ENCODE results near the gene ZFAND3.
"Not testable (repeated sequence)": the region's sequence is repeated elsewhere in the genome, so short reads cannot be mapped to it uniquely, and the experiment has no call there.

ZFAND3 gene

DNA sequence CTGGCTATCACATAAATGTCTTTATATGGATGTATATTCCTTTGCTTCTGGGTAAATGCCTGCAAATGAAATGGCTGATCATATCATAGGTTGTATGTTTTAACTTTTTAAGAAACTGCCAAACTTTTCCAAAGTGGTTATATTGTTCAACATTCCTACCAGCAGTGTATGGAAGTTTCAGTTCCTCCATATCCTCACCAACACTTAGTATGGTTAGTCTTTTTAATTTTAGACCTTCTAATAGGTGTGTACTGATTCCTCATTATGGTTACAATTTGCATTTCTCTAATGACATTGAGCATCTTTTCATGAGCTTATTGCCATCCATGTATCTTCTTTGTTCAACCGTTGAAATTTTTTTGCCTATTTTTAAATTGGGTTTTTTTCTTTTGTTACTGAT lies 155.4 kb downstream of the ZFAND3 start:
- no peak for DNase-seq

DNA sequence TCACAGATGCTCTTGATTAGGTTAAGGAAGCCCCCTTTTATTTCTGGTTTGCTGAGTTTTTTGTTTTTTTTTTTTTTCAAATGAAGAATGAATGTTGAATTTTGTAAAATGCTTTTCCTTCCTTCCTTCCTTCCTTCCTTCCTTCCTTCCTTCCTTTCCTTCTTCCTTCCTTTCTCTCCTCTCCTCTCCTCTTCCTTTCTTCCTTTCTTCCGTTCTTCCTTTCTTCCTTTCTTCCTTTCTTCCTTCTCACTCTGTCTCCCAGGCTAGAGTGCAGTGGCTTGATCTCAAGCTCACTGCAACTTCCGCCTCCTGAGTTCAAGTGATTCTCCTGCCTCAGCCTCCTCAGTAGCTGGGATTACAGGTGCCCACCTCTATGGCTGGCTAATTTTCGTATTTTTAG lies 158.2 kb downstream of the ZFAND3 start:
- DNase-seq: no peak

DNA sequence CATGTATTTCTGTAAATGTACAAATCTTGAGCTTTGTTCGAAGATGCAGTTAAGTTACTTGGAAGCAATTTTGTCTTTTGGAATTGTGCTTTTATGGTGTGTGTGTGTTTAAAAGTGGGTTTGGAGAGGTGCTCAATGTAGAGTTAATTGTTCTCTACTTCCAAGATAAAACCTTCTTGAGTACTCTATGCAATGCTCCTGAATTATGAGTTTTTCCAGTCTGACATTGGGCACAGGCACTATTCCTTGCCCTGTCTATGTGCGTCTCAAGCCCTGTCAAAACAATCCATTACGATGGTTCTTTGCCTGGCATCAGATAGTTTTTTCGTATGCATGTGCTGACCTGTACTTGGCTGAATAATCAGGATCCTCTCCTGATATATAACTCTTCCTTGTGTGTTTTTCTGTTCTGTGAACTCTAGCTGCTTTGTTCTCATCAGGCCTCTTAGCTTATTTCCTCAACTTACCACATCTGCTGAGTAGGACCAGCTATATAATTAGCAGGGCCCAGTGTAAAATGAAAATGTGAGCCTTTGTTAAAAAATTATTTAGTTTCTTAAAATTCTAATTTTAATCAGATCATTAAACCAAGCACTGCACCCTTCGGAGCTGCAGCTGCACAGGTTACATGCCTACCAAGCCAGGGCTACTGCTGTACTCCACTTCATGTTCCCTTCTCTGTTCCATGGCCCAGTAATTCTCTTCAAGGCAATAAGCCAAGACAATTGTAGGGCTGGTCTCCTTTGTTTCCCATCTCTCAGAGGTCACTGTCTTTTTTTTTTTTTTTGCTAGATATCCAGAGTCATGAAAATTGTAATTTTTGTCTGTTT lies 160.1 kb downstream of the ZFAND3 start:
- DNase-seq: no peak

DNA sequence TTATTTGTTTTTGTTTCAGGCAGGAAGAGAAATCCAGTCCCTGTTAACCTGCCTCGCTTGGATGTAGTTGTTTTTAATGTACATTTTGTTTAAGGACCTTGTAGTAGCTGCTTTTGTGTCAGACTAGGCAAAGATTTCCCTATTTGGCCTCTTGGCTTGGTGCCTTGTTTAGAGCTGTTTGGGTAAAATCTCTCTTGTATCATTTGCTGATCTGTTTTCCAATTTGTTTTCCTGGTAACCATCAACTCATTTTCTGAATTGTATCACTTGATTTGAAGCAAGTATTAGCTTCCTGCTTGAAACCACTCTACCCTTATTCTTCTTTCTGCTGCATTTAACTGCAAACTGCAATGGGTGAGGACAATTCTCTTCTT lies 160.7 kb downstream of the ZFAND3 start:
- DNase-seq: no peak

DNA sequence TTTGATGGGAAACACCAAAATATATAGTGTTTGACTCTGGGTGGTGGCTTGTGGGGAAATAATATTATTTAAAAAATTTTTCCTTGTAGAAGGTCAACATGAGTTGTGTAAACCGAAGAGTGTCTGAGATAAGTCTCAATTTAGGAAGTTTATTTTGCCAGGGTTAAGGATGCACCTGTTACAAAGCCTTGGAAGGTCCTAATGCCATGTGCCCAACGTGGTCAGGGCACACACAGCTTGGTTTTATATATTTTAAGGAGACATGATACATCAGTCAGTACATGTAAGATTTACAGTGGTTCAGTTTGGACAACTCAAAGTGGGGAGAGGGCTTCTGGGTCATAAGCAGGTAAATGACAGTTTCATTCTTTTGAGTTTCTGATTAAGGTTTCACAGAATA lies 162.1 kb downstream of the ZFAND3 start:
- no peak for DNase-seq

DNA sequence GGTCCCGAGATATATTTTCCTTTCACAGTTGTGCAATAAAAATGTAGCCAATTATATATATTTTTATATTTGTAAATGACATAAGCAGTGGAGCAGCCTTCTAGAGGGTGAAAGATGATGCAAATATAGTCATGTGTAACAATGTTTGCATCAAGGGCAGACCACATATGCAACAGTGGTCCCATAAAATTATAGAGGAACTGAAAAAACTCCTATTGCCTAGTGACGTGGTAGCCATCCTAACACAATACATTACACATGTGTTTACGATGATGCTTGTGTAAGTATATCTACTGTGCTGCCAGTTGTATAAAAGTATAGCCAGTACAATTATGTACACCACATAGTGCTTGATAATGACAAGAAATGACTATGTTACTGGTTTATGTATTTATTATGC lies 162.8 kb downstream of the ZFAND3 start:
- DNase-seq: no peak

DNA sequence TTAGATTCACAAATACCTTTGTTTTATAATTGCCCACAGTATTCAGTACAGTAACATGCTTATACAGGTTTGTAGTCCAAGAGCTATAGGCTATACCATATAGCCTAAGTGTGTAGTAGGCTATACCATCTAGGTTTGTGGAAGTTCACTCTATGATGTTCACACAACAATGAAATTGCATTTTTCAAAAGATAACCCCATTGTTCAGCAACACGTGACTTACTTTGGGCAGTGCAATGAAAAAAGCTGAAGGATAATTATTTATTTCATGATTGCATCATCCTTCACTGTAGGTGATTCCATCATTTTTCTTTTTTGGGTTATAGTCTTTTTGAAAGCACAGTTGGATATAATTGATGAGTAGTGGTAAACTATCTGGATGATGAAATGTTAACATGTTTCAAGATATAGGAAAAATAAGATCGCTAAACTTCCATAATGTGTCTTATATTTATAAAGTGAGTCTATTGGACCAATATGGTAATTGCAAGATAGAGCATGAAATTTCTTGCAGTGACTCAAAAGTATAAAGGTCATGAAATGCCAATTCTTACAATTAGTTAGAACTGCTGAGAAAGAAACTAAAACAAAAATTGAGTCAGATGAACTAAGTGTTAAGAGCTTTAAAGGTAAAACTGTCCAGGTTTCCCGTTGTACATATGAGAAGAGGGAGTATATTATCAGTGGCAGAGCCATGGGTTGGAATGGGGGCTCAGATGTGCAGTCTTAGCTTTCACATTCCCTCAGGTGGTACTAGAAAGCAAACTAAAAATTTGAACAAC lies 164.4 kb downstream of the ZFAND3 start:
- DNase-seq: no peak

DNA sequence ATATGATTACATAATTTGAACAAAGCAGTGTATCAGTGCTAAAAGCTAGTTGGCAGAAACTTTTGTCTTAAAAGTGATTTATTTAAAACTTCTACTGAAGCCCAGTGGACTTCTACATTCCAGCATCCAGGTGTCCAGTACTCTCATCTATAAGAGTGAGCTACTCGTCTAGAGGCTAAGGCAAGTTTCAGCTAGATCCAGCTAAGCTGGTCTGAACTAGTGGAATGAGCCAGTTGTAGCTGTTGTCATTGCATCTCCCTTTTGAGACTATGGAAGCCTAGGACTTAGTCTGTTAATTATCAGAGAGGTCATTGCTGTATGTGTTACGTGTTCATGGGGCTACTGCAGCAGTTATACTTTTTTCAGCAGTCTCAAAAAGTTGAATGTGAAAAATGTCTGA lies 165.1 kb downstream of the ZFAND3 start:
- no peak for DNase-seq

DNA sequence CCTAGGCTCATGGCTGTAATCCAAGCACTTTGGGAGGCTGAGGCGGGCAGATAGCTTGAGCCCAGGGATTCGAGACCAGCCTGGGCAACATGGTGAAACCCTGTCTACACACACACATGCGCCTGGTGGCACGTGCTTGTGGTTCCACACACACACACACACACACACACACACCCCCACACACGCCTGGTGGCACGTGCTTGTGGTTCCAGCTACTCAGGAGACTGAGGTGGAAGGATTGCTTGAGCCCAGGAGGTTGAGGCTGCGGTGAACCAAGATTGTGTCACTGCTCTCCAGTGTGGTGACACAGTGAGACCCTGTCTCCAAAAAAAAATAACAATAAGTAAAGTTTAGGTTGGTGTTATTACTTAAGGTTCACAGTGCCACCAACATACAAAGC lies 165.8 kb downstream of the ZFAND3 start:
- DNase-seq: no peak

DNA sequence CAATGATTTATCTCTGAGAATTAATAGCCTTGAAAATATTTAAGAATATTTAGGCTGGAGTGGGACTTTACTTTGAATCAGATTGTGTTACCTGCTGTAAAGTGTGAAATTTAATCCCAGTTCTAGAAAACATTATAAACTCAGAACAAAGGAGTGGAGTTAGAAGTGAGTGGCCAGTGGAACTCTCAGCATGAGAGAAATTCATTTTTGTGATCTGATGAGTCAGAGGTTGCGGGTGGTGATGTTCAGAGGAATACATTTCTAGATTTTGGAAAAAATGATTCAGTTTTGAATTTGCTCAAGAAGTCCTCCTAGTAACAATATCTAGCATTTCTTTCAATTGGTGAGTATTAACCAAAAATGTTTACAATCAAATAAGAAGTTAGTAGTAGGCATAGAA lies 167.5 kb downstream of the ZFAND3 start:
- no peak for DNase-seq

DNA sequence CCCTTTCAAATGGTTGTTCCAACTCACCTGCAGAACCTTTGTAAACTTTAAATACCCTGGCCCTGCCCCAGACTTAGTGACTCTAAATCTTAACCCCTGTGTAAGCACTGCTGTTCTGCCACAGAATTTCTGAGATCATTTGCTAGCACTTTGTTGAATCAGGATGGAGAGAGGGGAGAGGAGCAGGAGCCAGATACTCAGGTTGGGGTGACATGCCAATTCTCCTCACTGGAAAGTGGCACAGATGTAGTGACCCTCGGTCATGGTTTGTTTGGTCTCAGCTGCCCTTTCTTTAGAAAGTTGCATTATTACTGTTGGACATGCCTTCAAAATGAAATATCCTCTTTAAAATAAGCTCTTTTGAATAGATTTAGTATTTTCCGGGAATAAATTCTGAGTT lies 168.0 kb downstream of the ZFAND3 start:
- no peak for DNase-seq

DNA sequence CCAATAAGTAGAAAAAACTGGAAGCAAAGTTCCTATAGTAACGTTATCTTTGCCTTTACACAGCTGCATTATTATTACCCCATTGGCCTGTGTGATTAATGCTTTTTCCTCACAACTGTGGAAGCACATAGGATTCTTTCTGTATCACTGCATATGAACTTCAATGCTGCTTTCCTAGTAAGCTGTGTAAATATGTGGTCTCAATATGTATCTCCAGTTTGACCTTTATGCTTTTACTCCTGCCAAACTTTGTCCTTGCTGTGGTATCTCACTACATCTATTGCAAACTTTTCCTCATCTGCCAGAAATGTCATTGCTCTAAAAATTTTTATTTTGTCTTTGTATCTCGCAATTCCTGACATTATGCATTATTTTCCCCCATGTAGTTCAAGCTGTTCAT lies 168.6 kb downstream of the ZFAND3 start:
- no peak for DNase-seq

DNA sequence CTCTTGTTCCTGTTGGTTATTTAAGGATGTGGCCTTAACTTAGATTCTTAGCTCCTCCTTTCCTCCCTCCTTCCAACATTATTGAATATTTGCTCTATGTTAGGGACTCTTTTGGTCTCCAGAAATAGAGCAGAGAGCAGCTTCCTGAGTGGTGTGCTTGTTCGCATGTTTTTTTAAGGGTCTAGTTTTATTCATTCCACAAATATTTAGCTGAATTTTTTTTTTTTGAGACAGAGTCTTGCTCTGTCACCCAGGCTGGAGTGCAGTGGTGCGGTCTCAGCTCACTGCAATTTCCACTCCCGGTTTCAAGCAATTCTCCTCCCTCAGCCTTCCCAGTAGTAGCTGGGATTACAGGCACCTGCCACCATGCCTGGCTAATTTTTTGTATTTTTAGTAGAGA lies 169.2 kb downstream of the ZFAND3 start:
- DNase-seq: no peak

DNA sequence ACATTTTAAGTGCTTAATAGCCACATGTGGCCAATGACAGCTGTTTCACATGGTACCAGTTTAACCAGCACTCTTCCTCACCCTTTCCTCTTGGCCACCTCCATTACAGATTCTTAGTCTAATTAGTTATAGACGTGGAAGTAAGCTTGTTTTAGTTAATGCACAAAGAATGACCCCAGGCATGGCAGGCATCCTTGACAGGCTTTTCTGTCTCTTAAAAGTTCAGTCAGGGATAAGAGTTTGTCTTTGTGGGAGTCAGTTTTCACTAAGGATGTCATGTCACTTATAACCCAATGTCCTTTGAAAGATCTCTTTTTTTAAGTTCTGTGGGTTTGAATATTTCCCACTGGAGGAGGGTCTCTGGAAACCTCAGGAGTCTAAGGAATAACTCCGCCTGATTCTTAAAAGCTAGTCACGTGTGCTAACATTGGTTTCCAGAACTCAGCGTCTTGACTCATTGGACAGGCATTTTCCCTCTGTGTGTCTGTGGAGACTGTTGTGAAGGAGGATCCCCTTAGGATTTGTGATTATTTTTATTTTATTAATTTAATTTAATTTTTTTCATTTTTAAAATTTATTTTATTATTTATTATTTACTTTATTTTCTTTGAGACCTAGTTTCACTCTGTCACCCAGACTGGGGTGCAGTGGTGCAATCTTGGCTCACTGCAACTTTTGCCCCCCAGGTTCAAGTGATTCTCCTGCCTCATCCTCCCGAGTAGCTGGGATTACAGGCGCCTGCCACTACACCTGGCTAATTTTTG lies 171.4 kb downstream of the ZFAND3 start:
- DNase-seq: no peak

DNA sequence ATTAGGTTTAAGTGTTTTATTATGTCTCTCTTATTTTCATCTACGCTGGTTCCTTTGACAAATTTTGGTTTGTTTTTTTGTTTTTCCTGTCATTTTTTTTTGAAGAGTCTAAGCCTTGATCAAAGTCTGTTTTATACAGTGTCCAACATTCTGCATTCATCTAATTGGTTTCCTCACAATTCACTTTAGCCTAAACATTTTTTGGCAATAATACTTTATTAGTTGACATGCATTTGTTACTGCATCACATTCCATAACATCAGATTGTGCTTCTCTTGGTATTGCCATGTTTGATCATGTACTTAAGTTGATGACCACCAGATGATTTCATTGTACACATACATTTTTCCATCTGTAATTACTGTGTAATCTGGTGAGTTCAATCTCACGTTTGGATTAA lies 173.2 kb downstream of the ZFAND3 start:
- no peak for DNase-seq

DNA sequence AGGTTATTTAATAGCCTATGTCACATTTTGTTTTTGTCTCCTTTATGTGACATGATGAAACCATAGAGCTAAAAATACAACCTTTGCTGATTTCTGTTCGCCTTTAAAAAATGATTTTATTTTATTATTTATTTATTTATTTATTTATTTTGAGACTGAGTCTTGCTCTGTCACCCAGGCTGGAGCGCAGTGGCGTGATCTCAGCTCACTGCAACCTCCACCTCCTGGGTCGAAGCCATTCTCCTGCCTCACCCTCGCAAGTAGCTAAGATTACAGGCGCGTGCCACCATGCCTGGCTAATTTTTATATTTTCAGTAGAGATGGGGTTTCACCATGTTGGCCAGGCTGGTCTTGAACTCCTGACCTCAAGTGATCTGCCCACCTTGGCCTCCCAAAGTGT lies 173.7 kb downstream of the ZFAND3 start:
- not testable (repeated sequence) for DNase-seq

DNA sequence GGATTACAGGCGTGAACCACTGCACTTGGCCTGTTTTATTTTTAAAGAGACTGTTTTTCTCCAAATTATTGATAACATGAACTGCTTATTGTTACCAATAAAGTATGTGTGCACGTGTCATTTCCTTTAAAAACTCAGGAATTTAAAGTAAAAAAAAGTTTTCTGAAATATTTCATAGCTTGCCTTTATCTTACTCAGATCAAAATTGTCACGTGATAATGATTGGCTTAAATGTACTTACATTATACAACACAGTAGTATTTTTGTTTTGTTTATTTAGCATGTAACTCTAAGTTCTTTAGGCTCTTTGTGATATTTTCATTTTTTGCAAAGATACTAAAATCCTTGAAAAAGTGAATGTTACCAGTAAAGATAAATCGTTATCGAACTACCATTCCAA lies 174.1 kb downstream of the ZFAND3 start:
- no peak for DNase-seq

DNA sequence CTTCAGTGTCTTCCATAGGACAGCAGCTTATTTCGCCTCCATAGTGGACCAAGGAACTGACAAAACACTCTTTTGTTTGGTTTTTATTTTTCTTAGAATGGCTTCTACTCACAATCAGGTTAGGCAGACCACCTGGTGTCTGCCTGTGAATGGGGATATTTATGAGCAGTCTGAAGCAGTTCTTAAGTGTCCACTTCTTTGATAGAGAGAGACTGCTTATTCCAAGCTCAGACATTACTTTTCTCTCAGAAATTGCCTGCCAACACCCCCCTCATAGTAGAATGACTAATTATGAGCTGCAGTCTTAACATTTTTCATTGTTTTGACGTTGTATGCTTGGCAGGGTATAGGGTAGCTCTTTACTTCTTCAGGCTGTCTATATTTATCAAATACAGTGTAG lies 174.7 kb downstream of the ZFAND3 start:
- no peak for DNase-seq

DNA sequence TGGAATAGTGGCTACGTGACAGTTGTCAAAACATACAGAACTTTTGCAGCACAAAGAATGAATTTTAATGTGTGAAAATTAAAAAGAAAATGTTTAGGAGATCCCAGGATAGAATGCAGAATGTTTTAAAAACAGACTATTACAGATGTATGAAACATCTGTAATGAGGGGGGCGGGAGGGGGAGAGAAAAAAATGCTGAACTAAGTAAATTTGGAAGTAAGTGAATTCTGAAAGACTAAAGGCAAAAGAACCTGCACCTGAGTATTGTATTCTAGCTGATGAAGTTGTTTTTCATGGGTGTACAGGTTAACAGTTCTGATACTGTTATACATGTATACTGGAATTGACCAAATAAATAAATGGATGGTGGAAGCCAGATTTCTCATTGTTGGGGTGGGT lies 178.8 kb downstream of the ZFAND3 start:
- DNase-seq: no peak

DNA sequence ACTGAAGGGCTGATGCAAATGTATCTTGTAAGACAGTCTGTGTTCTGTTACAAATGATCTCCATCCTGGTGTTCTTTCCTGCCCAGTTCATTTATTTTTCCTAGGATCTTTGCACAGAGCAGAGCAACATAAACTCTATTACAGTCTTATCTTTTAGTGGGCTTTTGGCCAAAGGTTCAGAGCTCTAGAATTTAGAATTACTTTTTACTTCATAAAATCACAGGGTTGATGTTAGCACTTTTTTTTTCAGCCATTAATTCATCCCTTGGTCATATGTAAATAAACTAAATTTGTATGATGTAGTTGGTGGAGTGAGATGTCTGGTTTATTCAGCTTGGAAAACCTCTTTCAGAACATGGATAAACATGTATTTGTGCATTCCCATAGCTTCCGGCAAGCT lies 181.9 kb downstream of the ZFAND3 start:
- no peak for DNase-seq

DNA sequence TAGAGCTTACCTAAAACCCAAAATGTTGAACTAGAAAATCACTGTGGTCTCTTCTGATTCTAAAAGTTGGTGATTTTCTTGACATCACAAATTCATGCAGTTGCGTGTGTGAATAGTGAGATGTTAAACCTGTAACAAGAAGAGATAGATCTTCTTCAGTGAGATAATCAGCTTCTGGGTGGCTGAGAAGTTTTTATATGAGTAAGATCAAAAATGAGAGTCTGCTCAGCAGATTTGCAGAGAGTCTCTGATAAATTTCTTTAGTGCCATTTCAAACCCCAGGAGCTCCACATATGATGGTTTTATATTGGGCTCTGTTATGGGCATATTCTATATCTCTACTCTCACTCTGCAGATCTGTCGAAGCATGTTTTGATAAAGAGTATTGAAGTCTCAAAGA lies 185.4 kb downstream of the ZFAND3 start:
- no peak for DNase-seq

DNA sequence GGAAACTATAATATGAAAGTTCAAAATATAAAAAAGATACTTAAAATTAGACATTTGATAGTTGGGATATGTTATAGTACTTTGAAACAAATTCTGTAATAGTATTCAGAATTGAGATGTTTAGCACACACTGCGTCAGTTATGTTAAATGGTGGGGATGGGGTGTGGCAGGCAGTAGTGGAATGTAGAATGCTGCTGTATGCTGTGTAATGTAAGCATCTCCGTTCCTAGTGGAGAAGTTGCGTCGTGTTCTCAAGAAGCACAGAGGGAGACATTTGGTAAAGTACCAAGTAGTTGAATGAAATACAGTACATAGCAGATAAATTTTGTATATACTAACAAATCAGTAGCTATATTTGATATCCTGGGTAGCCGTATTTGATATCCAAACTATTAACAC lies 192.4 kb downstream of the ZFAND3 start:
- DNase-seq: no peak

DNA sequence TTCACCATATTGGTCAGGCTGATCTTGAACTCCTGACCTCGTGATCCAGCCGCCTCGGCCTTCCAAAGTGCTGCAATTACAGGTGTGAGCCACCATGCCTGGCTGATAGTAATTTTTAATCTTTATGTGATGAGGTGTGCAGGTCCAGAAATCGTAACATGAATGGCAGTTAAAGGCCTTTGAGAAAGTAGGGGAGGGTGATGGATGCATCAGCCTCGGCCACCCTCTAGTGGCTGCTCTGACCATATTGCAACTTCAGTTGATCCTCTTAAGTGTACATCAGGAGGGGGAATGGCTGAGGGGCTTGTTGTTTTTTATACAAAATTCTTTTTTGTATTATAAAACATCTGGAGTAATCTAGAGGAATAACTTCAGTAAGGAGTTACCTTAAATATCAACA lies 193.0 kb downstream of the ZFAND3 start:
- no peak for DNase-seq

DNA sequence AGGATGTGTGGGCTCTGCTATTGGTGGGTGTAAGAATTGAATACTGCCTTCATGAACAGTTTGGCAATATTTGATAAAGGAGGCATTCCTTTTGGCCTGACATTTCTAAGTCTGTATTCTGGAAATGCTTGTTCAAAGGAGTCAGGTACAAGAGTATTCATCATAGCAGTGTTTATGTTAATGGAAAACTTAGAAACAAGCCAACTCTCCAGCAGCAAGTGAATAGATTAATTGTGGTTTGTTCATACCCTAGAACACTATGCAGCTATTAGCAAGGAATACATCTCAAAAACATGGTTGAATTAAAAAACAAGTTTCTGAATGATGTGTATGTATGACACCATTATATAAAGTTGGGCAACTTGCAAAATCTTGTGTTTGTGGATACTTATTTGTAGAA lies 195.8 kb downstream of the ZFAND3 start:
- DNase-seq: no peak

All from NCI-H1092 (cell line).